ENCODE measurements around the gene KRTAP5-1. TPM values are rescaled to one million over a fixed set of nuclear protein-coding genes. Genes with fewer than 3 reads are reported as not detected.

The KRTAP5-1 gene
- total and polyA plus RNA-seq, 10 of the 15 experiments (the other 5 are each of a cell fraction or from before 2014, with no cell fraction given) = not detected

DNA sequence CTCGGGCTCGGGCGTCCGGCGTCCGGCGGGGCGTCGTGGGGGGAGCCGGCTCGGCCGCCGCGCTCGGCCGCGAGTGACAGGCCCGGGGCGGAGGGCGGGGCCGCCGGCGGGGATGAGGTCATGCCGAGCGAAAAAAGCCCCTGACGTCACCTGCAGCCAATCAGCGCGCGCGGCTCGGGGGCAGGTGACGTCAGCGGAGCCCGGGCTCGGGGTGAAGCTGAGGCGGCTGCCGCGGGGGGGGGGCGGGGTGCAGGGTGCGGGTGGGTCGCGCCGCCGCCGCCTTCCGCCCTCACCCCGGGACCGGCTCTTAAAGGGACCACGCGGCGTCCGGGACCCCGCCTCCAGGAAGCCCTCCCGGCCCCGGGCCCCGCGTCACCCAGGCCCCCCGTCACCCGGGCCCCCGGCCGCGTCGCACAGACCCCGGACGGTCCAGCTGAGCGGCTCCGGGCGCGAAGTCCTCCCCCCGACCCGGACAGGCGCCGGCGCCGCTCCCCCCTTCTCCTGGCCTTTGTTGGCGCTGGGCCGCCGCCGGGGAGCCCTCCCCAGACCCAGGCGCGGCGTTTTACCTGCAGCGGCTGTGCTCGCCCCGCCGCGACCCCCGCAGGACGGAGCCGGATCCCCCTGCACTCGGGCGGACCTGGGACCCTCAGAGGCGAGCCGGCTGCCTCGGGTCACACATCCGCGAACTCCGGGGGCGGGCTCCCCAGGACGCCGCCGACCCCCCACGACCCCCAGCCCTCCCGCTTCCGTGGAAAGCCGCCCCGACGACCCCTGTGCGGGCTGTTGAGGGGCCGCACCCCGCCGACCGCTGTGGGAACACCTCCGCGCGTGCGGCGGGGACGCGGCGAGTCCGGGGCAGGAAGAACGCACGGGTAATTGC is 12.6 kb downstream of the KRTAP5-1 start, which contains the start of gene DUSP8 (continued):
- TF ChIP-seq NFIC (IDR thresholded peaks at IDR 0.05; ENCODE audit: low read depth, low read length) (no peak), IKZF1 (conservative IDR thresholded peaks at IDR 0.05) (0 out of 2 replicates have a peak, but pooled peaks have one; percentile 15), NR2C1 (IDR thresholded peaks at IDR 0.05) (no peak), NBN (IDR thresholded peaks at IDR 0.05) (no peak), FOXM1 (IDR thresholded peaks at IDR 0.05; ENCODE audit: low read depth, low read length) (no peak), JUNB (IDR thresholded peaks at IDR 0.05) (no peak), TAF1 (IDR thresholded peaks at IDR 0.05; ENCODE audit: borderline replicate concordance, low read depth, low read length) (no peak), SUPT20H (IDR thresholded peaks at IDR 0.05; ENCODE audit: borderline replicate concordance, control insufficient read depth, low read depth, low read length) (no peak), GATAD2B (conservative IDR thresholded peaks at IDR 0.05; ENCODE audit: low read depth) (0 out of 2 replicates have a peak, but pooled peaks have one; percentile 36), EED (IDR thresholded peaks at IDR 0.05; ENCODE audit: low read depth) (no peak), ZSCAN29 (IDR thresholded peaks at IDR 0.05) (no peak), PML (IDR thresholded peaks at IDR 0.05; ENCODE audit: low read length) (no peak), SPI1 (IDR thresholded peaks at IDR 0.05; ENCODE audit: borderline replicate concordance, insufficient read depth, low read depth, low read length) (no peak), ZNF24 (IDR thresholded peaks at IDR 0.05) (no peak)
- TF ChIP-seq, protein P1, sequence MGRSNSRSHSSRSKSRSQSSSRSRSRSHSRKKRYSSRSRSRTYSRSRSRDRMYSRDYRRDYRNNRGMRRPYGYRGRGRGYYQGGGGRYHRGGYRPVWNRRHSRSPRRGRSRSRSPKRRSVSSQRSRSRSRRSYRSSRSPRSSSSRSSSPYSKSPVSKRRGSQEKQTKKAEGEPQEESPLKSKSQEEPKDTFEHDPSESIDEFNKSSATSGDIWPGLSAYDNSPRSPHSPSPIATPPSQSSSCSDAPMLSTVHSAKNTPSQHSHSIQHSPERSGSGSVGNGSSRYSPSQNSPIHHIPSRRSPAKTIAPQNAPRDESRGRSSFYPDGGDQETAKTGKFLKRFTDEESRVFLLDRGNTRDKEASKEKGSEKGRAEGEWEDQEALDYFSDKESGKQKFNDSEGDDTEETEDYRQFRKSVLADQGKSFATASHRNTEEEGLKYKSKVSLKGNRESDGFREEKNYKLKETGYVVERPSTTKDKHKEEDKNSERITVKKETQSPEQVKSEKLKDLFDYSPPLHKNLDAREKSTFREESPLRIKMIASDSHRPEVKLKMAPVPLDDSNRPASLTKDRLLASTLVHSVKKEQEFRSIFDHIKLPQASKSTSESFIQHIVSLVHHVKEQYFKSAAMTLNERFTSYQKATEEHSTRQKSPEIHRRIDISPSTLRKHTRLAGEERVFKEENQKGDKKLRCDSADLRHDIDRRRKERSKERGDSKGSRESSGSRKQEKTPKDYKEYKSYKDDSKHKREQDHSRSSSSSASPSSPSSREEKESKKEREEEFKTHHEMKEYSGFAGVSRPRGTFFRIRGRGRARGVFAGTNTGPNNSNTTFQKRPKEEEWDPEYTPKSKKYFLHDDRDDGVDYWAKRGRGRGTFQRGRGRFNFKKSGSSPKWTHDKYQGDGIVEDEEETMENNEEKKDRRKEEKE (IDR thresholded peaks at IDR 0.05) = no peak
- TF ChIP-seq, protein P2, sequence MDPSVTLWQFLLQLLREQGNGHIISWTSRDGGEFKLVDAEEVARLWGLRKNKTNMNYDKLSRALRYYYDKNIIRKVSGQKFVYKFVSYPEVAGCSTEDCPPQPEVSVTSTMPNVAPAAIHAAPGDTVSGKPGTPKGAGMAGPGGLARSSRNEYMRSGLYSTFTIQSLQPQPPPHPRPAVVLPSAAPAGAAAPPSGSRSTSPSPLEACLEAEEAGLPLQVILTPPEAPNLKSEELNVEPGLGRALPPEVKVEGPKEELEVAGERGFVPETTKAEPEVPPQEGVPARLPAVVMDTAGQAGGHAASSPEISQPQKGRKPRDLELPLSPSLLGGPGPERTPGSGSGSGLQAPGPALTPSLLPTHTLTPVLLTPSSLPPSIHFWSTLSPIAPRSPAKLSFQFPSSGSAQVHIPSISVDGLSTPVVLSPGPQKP (IDR thresholded peaks at IDR 0.05; ENCODE audit: low read depth, low read length) = no peak
- TF ChIP-seq, protein P3, sequence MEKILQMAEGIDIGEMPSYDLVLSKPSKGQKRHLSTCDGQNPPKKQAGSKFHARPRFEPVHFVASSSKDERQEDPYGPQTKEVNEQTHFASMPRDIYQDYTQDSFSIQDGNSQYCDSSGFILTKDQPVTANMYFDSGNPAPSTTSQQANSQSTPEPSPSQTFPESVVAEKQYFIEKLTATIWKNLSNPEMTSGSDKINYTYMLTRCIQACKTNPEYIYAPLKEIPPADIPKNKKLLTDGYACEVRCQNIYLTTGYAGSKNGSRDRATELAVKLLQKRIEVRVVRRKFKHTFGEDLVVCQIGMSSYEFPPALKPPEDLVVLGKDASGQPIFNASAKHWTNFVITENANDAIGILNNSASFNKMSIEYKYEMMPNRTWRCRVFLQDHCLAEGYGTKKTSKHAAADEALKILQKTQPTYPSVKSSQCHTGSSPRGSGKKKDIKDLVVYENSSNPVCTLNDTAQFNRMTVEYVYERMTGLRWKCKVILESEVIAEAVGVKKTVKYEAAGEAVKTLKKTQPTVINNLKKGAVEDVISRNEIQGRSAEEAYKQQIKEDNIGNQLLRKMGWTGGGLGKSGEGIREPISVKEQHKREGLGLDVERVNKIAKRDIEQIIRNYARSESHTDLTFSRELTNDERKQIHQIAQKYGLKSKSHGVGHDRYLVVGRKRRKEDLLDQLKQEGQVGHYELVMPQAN (conservative IDR thresholded peaks at IDR 0.05) = no peak
